HG03460 (cell line): ENCODE measurements around the gene ENAH.

ENCODE experiments used
- ATAC-seq: cut with Tn5 transposase; IDR thresholded peaks from one replicate; pipeline ENCODE4 v1.9.1; 2021; ENCODE audit not compliant: unreplicated experiment

The ENAH gene

GRCh38 chr1:225608014-225608796, 44.7 kb downstream of the ENAH start:
- no peak for ATAC-seq

- ATAC-seq = no peak
Measured at GRCh38 chr1:225607355-225607754, 45.6 kb downstream of the ENAH start.

DNA sequence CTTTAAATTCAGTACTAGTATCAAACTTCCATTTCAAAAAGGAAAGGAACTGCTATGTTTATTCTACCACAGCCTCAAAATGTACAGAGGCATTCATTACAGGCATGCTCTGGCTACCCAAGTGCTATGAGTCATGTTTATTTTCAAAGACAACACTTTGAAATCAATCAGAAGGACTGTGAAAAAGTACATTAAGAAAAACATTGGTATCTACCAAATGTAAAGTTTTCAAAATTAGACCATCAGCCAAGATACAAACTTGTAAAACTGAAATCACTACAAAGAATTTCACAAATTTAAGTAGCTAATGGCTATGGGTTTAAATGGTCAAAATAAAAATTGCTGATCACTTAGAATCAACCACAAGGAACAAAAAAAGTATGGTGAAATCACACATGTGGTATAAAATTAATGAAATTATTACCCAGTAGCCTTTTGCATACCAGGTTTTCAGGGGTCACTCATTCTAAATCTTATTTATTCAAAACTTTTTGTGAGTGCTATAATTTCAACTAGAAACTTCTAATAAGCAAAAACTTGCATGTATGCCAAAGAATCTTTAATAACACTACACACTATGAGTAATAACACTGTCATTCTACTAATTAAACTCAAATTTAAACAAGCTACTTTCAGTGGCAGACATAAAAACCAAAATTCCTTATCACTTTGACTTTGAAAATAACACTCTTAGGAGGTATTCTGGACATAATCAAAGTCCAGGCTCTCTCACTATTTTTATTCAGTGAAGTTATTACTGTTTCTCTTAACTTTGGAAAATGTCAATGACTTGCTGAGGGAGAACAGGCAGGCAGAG, 49.2 kb downstream of the ENAH start:
- ATAC-seq = no peak

DNA sequence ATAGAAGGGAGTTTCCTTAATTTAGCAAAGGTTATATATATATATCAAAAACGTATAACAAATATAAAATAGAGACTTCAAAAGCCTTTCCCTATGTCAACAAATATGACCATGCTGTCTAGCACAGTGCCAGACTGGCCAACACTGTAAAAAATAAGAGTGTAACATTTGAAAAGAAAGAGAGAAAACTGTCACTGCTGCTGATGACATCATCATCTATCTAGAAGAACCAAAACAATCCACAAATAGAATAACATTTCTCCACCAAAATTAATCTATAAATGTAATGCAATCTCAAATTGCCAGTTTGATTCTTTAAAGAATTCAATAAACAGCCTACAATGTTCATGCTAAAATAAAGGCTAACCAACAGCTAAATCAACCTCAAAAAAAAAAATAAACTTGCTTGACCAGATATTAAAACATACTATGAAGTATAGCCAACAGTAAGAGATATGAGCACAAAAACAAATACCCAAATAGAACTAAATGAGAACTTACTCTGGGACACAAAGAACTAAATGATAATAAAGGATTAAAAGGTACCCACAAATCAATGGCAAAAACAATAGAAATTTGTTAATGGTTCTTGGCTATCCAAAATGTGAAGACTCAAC, 50.2 kb downstream of the ENAH start:
- no peak for ATAC-seq

GRCh38 chr1:225601902-225602589, 50.9 kb downstream of the ENAH start:
- ATAC-seq = no peak

- no peak for ATAC-seq
Measured at GRCh38 chr1:225598847-225599246, 54.1 kb downstream of the ENAH start.

DNA sequence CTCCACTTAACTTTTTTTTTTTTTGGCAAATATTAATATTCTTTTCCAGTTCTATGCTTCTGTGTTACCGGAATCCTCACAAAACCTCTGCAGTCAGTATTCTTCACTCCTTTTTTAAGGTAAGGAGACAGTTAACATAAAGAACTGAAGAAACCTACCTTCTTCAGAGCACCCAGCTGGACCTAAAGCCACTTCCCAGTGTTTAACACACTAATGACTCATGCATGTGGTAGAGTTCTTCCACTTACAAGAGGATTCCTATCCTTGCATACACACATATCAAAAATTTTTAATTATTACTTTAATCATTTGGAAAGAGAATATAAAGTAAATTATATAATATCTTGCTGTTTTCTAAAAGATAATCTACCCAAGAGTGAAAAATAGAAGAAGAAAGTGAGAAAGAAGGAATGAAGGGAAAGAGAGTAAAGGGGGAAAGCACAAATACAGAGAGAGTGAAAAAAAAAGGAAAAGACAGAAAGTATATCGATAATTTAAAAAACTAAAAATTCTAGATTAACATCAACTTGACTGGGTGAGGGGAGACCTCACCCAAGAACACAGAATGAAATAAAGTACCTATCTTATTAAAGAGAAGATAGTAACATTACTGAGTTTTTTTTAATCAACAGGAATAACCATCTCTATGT, 54.9 kb downstream of the ENAH start:
- ATAC-seq = no peak

GRCh38 chr1:225596736-225597135, 56.2 kb downstream of the ENAH start:
- no peak for ATAC-seq

DNA sequence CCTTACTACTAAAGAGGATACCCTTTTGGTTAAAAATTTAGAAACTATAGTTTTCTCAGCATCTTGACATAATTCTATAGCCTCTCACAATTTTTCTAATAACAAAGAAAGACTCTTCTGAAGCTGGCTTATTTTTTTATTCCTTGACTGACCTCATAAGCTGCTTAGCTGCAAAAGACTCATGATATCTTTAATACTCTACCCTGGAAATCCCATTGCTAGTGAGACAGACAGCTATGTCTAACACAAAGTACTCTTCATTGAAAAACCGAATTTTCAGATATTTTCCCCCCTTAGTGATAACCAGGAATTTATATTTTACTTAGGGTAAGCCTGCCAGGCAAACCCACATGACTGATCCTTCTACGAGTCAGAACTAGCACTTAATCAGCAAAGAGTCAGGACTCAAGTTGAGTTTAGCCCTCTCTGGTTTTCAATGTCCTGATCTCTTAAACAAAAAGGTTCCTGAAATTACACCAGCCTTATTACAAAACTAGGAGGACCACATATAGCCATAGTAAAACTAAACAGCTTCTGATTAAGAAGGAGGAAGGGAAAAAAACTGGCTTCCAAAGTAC, 56.9 kb downstream of the ENAH start:
- no peak for ATAC-seq

DNA sequence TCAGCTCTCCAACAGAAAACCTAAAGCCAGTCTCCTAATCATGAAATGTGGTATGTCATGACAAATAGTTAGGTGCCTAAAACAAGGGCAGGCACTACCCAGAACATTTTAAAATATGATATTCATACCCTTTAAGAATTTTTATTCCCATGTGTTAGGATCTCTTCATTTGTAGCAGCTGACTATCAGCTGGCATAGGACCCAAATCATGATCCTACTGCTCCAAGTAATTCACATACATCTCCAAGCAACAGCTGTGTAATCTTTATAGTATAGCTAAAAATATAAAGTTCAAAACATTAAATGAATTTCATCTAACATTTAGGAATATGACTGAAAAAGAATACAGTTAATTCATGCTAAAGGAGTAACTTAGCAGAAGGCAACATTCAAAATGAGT, 57.5 kb downstream of the ENAH start:
- ATAC-seq = no peak

DNA sequence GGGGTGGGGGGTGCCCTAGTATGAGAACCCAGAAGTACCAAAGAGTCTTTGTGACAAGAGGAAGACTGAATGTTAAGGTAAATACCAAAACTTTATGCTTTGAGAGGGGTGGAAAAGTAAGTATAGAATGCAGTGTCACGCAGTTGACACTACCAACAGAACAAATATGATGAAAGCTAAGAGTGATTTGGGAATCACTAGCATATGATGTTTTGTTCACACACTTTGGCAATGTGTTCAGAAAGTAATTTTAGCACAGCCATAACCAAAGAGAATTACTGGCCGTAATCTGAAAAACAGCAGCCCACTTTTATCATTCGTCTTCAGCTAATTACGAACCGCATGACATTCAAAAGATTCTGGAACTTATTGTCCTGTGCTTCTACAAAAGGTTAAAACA, 59.5 kb downstream of the ENAH start:
- ATAC-seq = no peak

- ATAC-seq = no peak
Measured at GRCh38 chr1:225592362-225593025, 60.4 kb downstream of the ENAH start.

DNA sequence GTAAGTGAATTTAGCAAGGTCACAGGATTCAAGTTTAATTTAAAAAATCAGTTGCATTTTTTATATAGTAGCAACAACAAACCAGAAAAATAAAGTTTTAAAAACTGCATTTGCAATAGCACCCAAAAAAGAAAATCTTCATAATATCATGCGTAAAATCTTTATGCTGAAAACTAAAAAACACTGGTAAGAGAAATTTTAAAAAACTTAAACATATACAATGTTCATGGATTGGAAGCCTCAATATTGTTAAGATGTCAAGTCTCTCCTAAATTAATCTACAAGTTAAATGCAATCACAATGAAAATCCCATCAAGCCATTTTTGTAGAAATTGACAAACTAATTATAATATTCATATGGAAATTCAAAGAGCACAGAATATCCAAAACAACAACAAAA, 65.6 kb downstream of the ENAH start:
- no peak for ATAC-seq

- no peak for ATAC-seq
Measured at GRCh38 chr1:225581186-225581585, 71.7 kb downstream of the ENAH start.

GRCh38 chr1:225580238-225581099, 72.5 kb downstream of the ENAH start:
- no peak for ATAC-seq

- no peak for ATAC-seq
Measured at GRCh38 chr1:225578251-225578977, 74.5 kb downstream of the ENAH start.

GRCh38 chr1:225577241-225577640, 75.7 kb downstream of the ENAH start:
- no peak for ATAC-seq

GRCh38 chr1:225573216-225573615, 79.7 kb downstream of the ENAH start:
- no peak for ATAC-seq
